K562 (cell line): ENCODE data around the gene SGMS1. TPM values are rescaled to one million over a fixed set of nuclear protein-coding genes. Genes with fewer than 3 reads are reported as not detected.
A peak's percentile ranks its signal among the peaks of the same experiment; 100 is the strongest.

Source experiments
- ATAC-seq: fragments of 200-7000 bp; cut with Tn5 transposase; 3 replicates; pipeline ENCODE4 v1.9.1; 2020; ENCODE audit warnings: moderate library complexity
- BruUV-seq: library from RNA; stranded (reverse); fragments of 400-500 nt; replicated peaks from 2 replicates; lab custom pipeline; 2021; lab: Mats Ljungman, UMichigan
- CTCF ChIA-PET: fragments of 300-600 bp; formaldehyde crosslinking; extraction: SDS; loops from one replicate; lab custom pipeline; 2021; ENCODE audit warnings: low intra/inter-chr PET ratio; lab: Yijun Ruan, JAX
- POLR2A ChIA-PET: fragments of 300-600, 350-650 bp; sonication (Branson Sonifier 250); formaldehyde crosslinking; extraction: SDS; loops from one replicate; lab custom pipeline; 2021; ENCODE audit warnings: antibody characterized with exemption, inconsistent platforms; lab: Yijun Ruan, JAX
- DNase-seq, 4 experiments: peaks; one replicate each; pipeline versions ENCODE4 v3.0.0 to v3.0.0-alpha.2; 2011 to 2018; ENCODE audit warnings: low spot score in 3 of 4, mixed read lengths in 3 of 4; ENCODE audit errors: extremely low read depth in 1 of 4
- FAIRE-seq: peaks from 2 replicates; lab custom pipeline; 2011; peaks lifted over from hg19 to GRCh38; lab: Jason Lieb, UNC
- H2AFZ ChIP-seq: 2 replicates; pipeline ENCODE4 v1.6.0; 2011; ENCODE audit warnings: low read depth, low read length, control low read depth, inconsistent platforms
- H3K27ac ChIP-seq: fragments of 200-600 bp; 3 replicates; pipeline ENCODE4 v1.8.0; 2011; ENCODE audit warnings: low read depth, mild to moderate bottlenecking, control low read depth, inconsistent platforms, low read length, moderate library complexity, mixed read lengths; ENCODE audit errors: extremely low read depth
- H3K27me3 ChIP-seq, 2 experiments: fragments of 300-600 bp in 1 of 2; 2 replicates in 1 of 2; 3 replicates in 1 of 2; pipeline versions ENCODE4 v1.6.0 to v1.8.0; 2011; ENCODE audit warnings: inconsistent platforms in 2 of 2, low read length in 2 of 2, mild to moderate bottlenecking in 1 of 2, mixed read lengths in 1 of 2, moderate library complexity in 1 of 2; ENCODE audit not compliant: control insufficient read depth in 2 of 2, insufficient read depth in 2 of 2
- H3K36me3 ChIP-seq: fragments of 300-600 bp; 3 replicates; pipeline ENCODE4 v1.8.0; 2011; ENCODE audit warnings: mild to moderate bottlenecking, low read length, inconsistent platforms; ENCODE audit not compliant: control insufficient read depth, insufficient read depth
- H3K4me1 ChIP-seq, 2 experiments: fragments of 200-600 bp in 1 of 2; replicated peaks in 1 of 2; 2 replicates in 1 of 2; 3 replicates in 1 of 2; pipeline versions ENCODE4 v1.5.1 to v1.8.0; 2011; ENCODE audit warnings: inconsistent platforms in 2 of 2, low read length in 2 of 2, mild to moderate bottlenecking in 1 of 2, mixed read lengths in 1 of 2, moderate library complexity in 1 of 2; ENCODE audit not compliant: control insufficient read depth in 2 of 2, insufficient read depth in 2 of 2
- H3K4me2 ChIP-seq: 2 replicates; pipeline ENCODE4 v1.6.1; 2011; ENCODE audit warnings: low read length, control low read depth, inconsistent platforms, mixed read lengths; ENCODE audit not compliant: insufficient read depth
- H3K4me3 ChIP-seq: fragments of 200-600 bp; sonication (generic), shearing (Covaris generic); 2 replicates; pipeline ENCODE4 v1.5.1; 2016; ENCODE audit warnings: control low read depth, inconsistent platforms
- H3K79me2 ChIP-seq: fragments of 200-600 bp; 3 replicates; pipeline ENCODE4 v1.8.0; 2011; ENCODE audit warnings: low read length, inconsistent platforms; ENCODE audit not compliant: control insufficient read depth, insufficient read depth
- H3K9ac ChIP-seq, 2 experiments: 2 replicates each; pipeline versions ENCODE4 v1.6.0 to v1.6.1; 2011; ENCODE audit warnings: low read depth in 2 of 2, low read length in 2 of 2, control low read depth in 1 of 2, inconsistent platforms in 1 of 2, mild to moderate bottlenecking in 1 of 2, mixed read lengths in 1 of 2; ENCODE audit not compliant: insufficient read depth in 1 of 2
- H3K9me1 ChIP-seq: one replicate; pipeline ENCODE4 v1.6.0; 2011; ENCODE audit warnings: inconsistent platforms, mild to moderate bottlenecking, low read length, moderate library complexity; ENCODE audit not compliant: control insufficient read depth, insufficient read depth
- H3K9me3 ChIP-seq: replicated peaks from 2 replicates; pipeline ENCODE4 v1.5.1; 2011; ENCODE audit warnings: low read depth, low read length, inconsistent platforms; ENCODE audit not compliant: control insufficient read depth, insufficient read depth
- H4K20me1 ChIP-seq: replicated peaks from 2 replicates; pipeline ENCODE4 v1.6.1; 2011; ENCODE audit warnings: low read length, inconsistent platforms, mixed read lengths; ENCODE audit not compliant: control insufficient read depth, insufficient read depth
- BHLHE40 ChIP-seq: IDR thresholded peaks from 2 replicates; pipeline ENCODE4 v1.6.1; 2011; ENCODE audit warnings: low read length, improper control_type of control experiment
- CBX1 ChIP-seq: sonication (generic); IDR thresholded peaks from 2 replicates; pipeline ENCODE4 v1.6.1; 2016; ENCODE audit warnings: antibody characterized with exemption, low read depth, mild to moderate bottlenecking
- CEBPB ChIP-seq: fragments of 450-650 bp; IDR thresholded peaks from 2 replicates; pipeline ENCODE4 v1.6.1; 2016; ENCODE audit warnings: missing genetic modification characterization, missing compliant biosample characterization
- CHD1 ChIP-seq: fragments of 200-600 bp; sonication (generic); IDR thresholded peaks from one replicate; pipeline ENCODE4 v1.6.1; 2012; ENCODE audit warnings: mild to moderate bottlenecking, moderate library complexity, low read length, inconsistent platforms
- CTCFL ChIP-seq: IDR thresholded peaks from 2 replicates; pipeline ENCODE4 v1.6.1; 2011; ENCODE audit warnings: borderline replicate concordance, low read depth, mild to moderate bottlenecking, moderate library complexity, low read length; ENCODE audit not compliant: insufficient read depth, poor library complexity, severe bottlenecking
- E2F6 ChIP-seq, 2 experiments: IDR thresholded peaks; 2 replicates each; pipeline ENCODE4 v1.6.1; 2011; ENCODE audit warnings: borderline replicate concordance in 1 of 2, control low read depth in 1 of 2, low read depth in 1 of 2, low read length in 1 of 2, mild to moderate bottlenecking in 1 of 2, mixed read lengths in 1 of 2, moderate library complexity in 1 of 2; ENCODE audit not compliant: insufficient read depth in 1 of 2, insufficient read length in 1 of 2, poor library complexity in 1 of 2, severe bottlenecking in 1 of 2; ENCODE audit errors: extremely low read depth in 1 of 2
- FOSL1 ChIP-seq: fragments of 200-800 bp; sonication (Bioruptor generic); conservative IDR thresholded peaks from 2 replicates; pipeline ENCODE4 v1.6.1; 2016; ENCODE audit warnings: missing genetic modification characterization, missing compliant biosample characterization
- FOXA3 ChIP-seq, 2 experiments: fragments of 450-650 bp in 1 of 2; sonication (generic) in 1 of 2; formaldehyde crosslinking; IDR thresholded peaks in 1 of 2; conservative IDR thresholded peaks in 1 of 2; 2 replicates each; pipeline versions ENCODE4 v1.4.0 to v1.8.0; 2020 to 2022; ENCODE audit warnings: mild to moderate bottlenecking in 2 of 2, missing genetic modification reagents in 1 of 2
- HCFC1 ChIP-seq: IDR thresholded peaks from 2 replicates; pipeline ENCODE4 v1.6.1; 2012; ENCODE audit warnings: low read depth, low read length, improper control_type of control experiment
- PCBP1 ChIP-seq: fragments of 200-400 bp; formaldehyde crosslinking; IDR thresholded peaks from 2 replicates; pipeline ENCODE4 v1.6.1; 2018; ENCODE audit warnings: mild to moderate bottlenecking, low read depth, low read length; ENCODE audit not compliant: poor library complexity, severe bottlenecking
- SRSF7 ChIP-seq: fragments of 200-400 bp; formaldehyde crosslinking; optimal IDR thresholded peaks from 2 replicates; pipeline ENCODE3; 2017; ENCODE audit warnings: mild to moderate bottlenecking, low read depth, low read length
- ZMIZ1 ChIP-seq, 2 experiments: fragments of 150-350 bp in 1 of 2; IDR thresholded peaks; 2 replicates each; pipeline ENCODE4 v1.6.1; 2012 to 2016; ENCODE audit warnings: low read depth in 2 of 2, low read length in 2 of 2, mild to moderate bottlenecking in 1 of 2, moderate library complexity in 1 of 2
- ZNF589 ChIP-seq: fragments of 200-800 bp; sonication (Bioruptor generic); IDR thresholded peaks from 2 replicates; pipeline ENCODE4 v1.6.1; 2016; ENCODE audit warnings: low read depth, missing genetic modification characterization, missing compliant biosample characterization
- WGBS: fragments of 100-300 bp; shearing (Covaris generic); methylation state at CpG from one replicate; pipeline ENCODE4 v1.1.6; 2016; ENCODE audit warnings: low coverage, mixed read lengths; ENCODE audit not compliant: insufficient coverage; ENCODE audit errors: missing lambda C conversion rate; 5-methylcytosine and 5-hydroxymethylcytosine counted together
- in situ Hi-C: fragments of 300-500 bp; cut with MboI; formaldehyde crosslinking; loops from 4 replicates; pipeline ENCODE4 v1.15.0; 2018; ENCODE audit warnings: inconsistent platforms, mixed read lengths
- intact Hi-C: fragments of 100-400 bp; cut with micrococcal nuclease; formaldehyde crosslinking; loops from 2 replicates; pipeline ENCODE4 v1.14.2; 2022
- polyA plus RNA-seq, 8 experiments: library from polyadenylated mRNA; depleted of rRNA in 4 of 8; stranded (reverse) in 5 of 8; unstranded in 3 of 8; fragments of >200 nt; fragmentation: Nextera tagmentation in 2 of 8; fragmentation: Illumina TruSeq in 1 of 8; extraction: Ambion mirVana in 2 of 8; extraction: Trizol in 1 of 8; gene quantifications; 2 replicates each; pipeline versions ENCODE4 v1.2.1 to v1.2.3, GENCODE V29; 2011 to 2014; ENCODE audit warnings: inconsistent platforms in 1 of 8, missing spikeins in 1 of 8
- total RNA-seq, 7 experiments: library from RNA; depleted of rRNA in 6 of 7; stranded (reverse); fragments of >200 nt in 6 of 7; fragmentation: Illumina TruSeq in 2 of 7; extraction: Trizol in 2 of 7; gene quantifications; 2 replicates each; pipeline versions ENCODE4 v1.2.1 to v1.2.3, GENCODE V29; 2011 to 2021; ENCODE audit warnings: low replicate concordance in 1 of 7

The SGMS1 gene
- total and polyA plus RNA-seq, 9 of the 15 experiments (the other 6 are each of a cell fraction or from before 2014, with no cell fraction given), result 22.6 to 232 (median 82.2) TPM

- CTCF ChIA-PET, result no interaction called here
- FAIRE-seq (peak; percentile 88), DNase-seq (peak in 3 of 4 experiments; percentile 39 to 92 (median 74)), ATAC-seq (peak; percentile 58)
- POLR2A ChIA-PET, result interaction anchor here (0.8 to 4.8 kb wide), 8 partner anchors 9 to 90 kb away, joined by 3 to 59 read pairs (median 4); no protein-coding TSS in a partner anchor
- in situ Hi-C loops (no loop called here), intact Hi-C loops (loop anchor here (2.0 to 10.0 kb wide), 6 partner anchors 33 to 1141 kb away; partner anchors contain the start of genes SGMS1 and TMEM273)
- no TSS peak for BruUV-seq
- H3K27me3 ChIP-seq, result no peaks in the 10 kb centered on the region
- H3K9me3 ChIP-seq, result no peaks in the 10 kb centered on the region
- H3K4me2 ChIP-seq, result peak overlapping the region; percentile 82
- no peak overlapping the region for H2AFZ ChIP-seq
- 5% methylated on average over 6 of the region's 6 CpGs for WGBS
- no peaks in the 10 kb centered on the region for H4K20me1 ChIP-seq
- H3K9me1 ChIP-seq, result no peaks in the 10 kb centered on the region
- peak overlapping the region; percentile 97 for H3K27ac ChIP-seq
- peaks cover 19 to 80% of the 10 kb centered on the region in 2 experiments for H3K4me1 ChIP-seq
- peaks cover 71% of the 10 kb centered on the region for H3K36me3 ChIP-seq
- peak overlapping the region; percentile 71 to 94; a peak in 3 of 4 replicates for H3K9ac ChIP-seq
- H3K79me2 ChIP-seq, result peaks cover 91% of the 10 kb centered on the region
- H3K4me3 ChIP-seq, result peak overlapping the region; percentile 32
- TF ChIP-seq CHD1 (peak; percentile 76), BHLHE40 (no peak), FOSL1 (tag) (peak; percentile 99), CEBPB (tag) (peak; percentile 51), PCBP1 (no peak), CBX1 (no peak), FOXA3 (CRISPR knock-in tag; conservative IDR thresholded peaks at IDR 0.05 in 1 of 2, IDR thresholded peaks at IDR 0.05 in 1 of 2) (peak; percentile 38 to 77; a peak in 2 of 4 replicates), ZNF589 (CRISPR knock-in tag) (peak; percentile 93), SRSF7 (no peak), CTCFL (no peak), HCFC1 (no peak), ZMIZ1 (IDR thresholded peaks at IDR 0.05; ENCODE audit: low read depth in 2 of 2, low read length in 2 of 2) (0 out of 4 replicates have a peak, but pooled peaks of 1 of the 2 experiments have one; percentile 60), E2F6 (IDR thresholded peaks at IDR 0.05; ENCODE audit: borderline replicate concordance in 1 of 2, extremely low read depth in 1 of 2, insufficient read depth in 1 of 2, insufficient read length in 1 of 2, low read depth in 1 of 2, low read length in 1 of 2, poor library complexity in 1 of 2, severe bottlenecking in 1 of 2) (peak in 1 of 2 experiments; percentile 44)
Observed at GRCh38 chr10:50325449-50326171, 298.1 kb downstream of the SGMS1 start.
